Sigmoid colon (tissue), 7 donors: ENCODE measurements around the gene IRAG1. TPM values are rescaled to one million over a fixed set of nuclear protein-coding genes. Genes with fewer than 3 reads are reported as not detected.

ENCODE experiments used
- DNase-seq: peaks from one replicate; pipeline ENCODE4 v3.0.0-alpha.2; 2019
- H3K27ac ChIP-seq, 4 donors: fragments of 200-600 bp; sonication (generic); one replicate each; pipeline ENCODE4 v1.5.1; 2016 to 2019; ENCODE audit warnings: mild to moderate bottlenecking in 1 of 4
- H3K27me3 ChIP-seq, 3 donors: fragments of 200-600 bp; sonication (generic); one replicate each; pipeline ENCODE4 v1.5.1; 2019; ENCODE audit warnings: mild to moderate bottlenecking in 1 of 3
- H3K36me3 ChIP-seq, 4 donors: fragments of 200-600 bp; sonication (generic); one replicate each; pipeline ENCODE4 v1.5.1; 2016 to 2019
- H3K4me1 ChIP-seq, 4 donors: fragments of 200-600 bp; sonication (generic); one replicate each; pipeline ENCODE4 v1.5.1; 2017 to 2019
- H3K4me3 ChIP-seq, 4 donors: fragments of 200-600 bp; sonication (generic); one replicate each; pipeline ENCODE4 v1.5.1; 2017 to 2019; ENCODE audit warnings: mild to moderate bottlenecking in 2 of 4, moderate library complexity in 1 of 4
- H3K9me3 ChIP-seq, 4 donors: fragments of 200-600 bp in 3 of 4; sonication (generic) in 3 of 4; one replicate each; pipeline versions ENCODE4 v1.5.1 to v1.6.1; 2013 to 2019
- EP300 ChIP-seq, 4 donors: sonication (generic); formaldehyde crosslinking; IDR thresholded peaks; one replicate each; pipeline ENCODE4 v1.6.1; 2017; ENCODE audit warnings: antibody characterized with exemption in 4 of 4
- POLR2A ChIP-seq, 2 donors: fragments of 450-650 bp; IDR thresholded peaks; one replicate each; pipeline ENCODE4 v1.6.1; 2016; ENCODE audit warnings: antibody characterized with exemption in 2 of 2, mild to moderate bottlenecking in 2 of 2, moderate library complexity in 2 of 2
- POLR2AphosphoS5 ChIP-seq, 4 donors: sonication (generic); formaldehyde crosslinking; IDR thresholded peaks; one replicate each; pipeline ENCODE4 v1.6.1; 2017; ENCODE audit warnings: antibody characterized with exemption in 4 of 4
- WGBS, 2 donors: extraction: QIAGEN DNeasy Blood & Tissue Kit; methylation state at CpG; one replicate each; pipeline ENCODE4 v1.1.7; 2013; 5-methylcytosine and 5-hydroxymethylcytosine counted together
- intact Hi-C: fragments of 100-400 bp; cut with DNase I; formaldehyde crosslinking; loops from one replicate; pipeline ENCODE4 v1.15.1; 2023
- polyA plus RNA-seq, 3 donors: library from polyadenylated mRNA; stranded (reverse); fragments of 200-250 nt; gene quantifications; one replicate each; pipeline ENCODE4 v1.2.3, GENCODE V29; 2013
- total RNA-seq, 4 donors: library from RNA; depleted of rRNA; stranded (reverse); fragments of >200 nt; gene quantifications; one replicate each; pipeline ENCODE4 v1.1.0, GENCODE V29; 2016
- TF ChIP-seq, protein P1 (sequence below), 4 experiments: fragments of 450-650 bp in 3 of 4; fragments of 200-600 bp in 1 of 4; IDR thresholded peaks; one replicate each; pipeline ENCODE4 v1.5.1; 2016 to 2019; ENCODE audit warnings: antibody characterized with exemption in 4 of 4, mild to moderate bottlenecking in 3 of 4, moderate library complexity in 2 of 4
- donor health status: healthy with polysubstance abuse.
- donor health status: Bipolar disorder and iron deficiency.
- donor health status: healthy.

The IRAG1 gene
- total and polyA plus RNA-seq, 7 donors: 1.8 to 153 (median 96.1) TPM

GRCh38 chr11:10678101-10678500 is 15.5 kb downstream of the IRAG1 start:
- DNase-seq: no peak
- Histone ChIP-seq H3K36me3 (peaks cover 0 to 8% (median 5%) of the 10 kb centered on the region in 4 donors), H3K27me3 (no peaks in the 10 kb centered on the region), H3K4me3 (no peak overlapping the region), H3K27ac (peak overlapping the region in 3 of 4 donors; percentile 43 to 85 (median 84)), H3K4me1 (peaks cover 0 to 72% (median 61%) of the 10 kb centered on the region in 4 donors), H3K9me3 (no peaks in the 10 kb centered on the region)
- intact Hi-C loops: loop anchor here (10.0 kb wide), 1 partner anchor 353 kb away; no protein-coding TSS in a partner anchor
- 71 to 87% methylated on average over 5 of the region's 5 CpGs for WGBS, 2 donors
- TF ChIP-seq EP300 (IDR thresholded peaks at IDR 0.05): no peak
- TF ChIP-seq, protein P1, sequence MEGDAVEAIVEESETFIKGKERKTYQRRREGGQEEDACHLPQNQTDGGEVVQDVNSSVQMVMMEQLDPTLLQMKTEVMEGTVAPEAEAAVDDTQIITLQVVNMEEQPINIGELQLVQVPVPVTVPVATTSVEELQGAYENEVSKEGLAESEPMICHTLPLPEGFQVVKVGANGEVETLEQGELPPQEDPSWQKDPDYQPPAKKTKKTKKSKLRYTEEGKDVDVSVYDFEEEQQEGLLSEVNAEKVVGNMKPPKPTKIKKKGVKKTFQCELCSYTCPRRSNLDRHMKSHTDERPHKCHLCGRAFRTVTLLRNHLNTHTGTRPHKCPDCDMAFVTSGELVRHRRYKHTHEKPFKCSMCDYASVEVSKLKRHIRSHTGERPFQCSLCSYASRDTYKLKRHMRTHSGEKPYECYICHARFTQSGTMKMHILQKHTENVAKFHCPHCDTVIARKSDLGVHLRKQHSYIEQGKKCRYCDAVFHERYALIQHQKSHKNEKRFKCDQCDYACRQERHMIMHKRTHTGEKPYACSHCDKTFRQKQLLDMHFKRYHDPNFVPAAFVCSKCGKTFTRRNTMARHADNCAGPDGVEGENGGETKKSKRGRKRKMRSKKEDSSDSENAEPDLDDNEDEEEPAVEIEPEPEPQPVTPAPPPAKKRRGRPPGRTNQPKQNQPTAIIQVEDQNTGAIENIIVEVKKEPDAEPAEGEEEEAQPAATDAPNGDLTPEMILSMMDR (IDR thresholded peaks at IDR 0.05): no peak
- TF ChIP-seq POLR2A (IDR thresholded peaks at IDR 0.05): no peak
- TF ChIP-seq POLR2AphosphoS5 (IDR thresholded peaks at IDR 0.05): no peak

DNA sequence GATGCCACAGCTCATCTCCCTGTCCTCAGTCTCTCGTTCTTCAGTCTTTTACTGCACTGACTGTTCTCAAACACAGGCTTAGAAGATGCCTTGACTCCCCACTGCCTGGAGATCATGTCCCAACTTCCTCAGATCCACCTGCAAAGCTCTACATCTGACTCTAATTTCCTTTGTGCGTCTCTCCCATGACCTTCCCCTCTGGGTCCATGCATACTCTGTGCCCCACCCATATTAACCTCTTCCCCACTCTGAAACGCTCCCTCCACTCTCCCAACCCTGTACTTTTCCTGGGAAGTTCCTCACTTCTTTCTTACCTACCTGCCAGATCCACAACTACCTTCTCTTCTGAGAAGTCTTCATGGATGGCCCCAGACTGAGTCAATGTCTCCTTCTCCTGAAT is 16.6 kb downstream of the IRAG1 start:
- H3K27me3 ChIP-seq: no peaks in the 10 kb centered on the region
- H3K4me1 ChIP-seq: peaks cover 0 to 72% (median 58%) of the 10 kb centered on the region in 4 donors
- 44 to 76% methylated on average over 3 of the region's 3 CpGs for WGBS, 2 donors
- H3K4me3 ChIP-seq: no peak overlapping the region
- intact Hi-C loops: loop anchor here (10.0 kb wide), 1 partner anchor 352 kb away; no protein-coding TSS in a partner anchor
- H3K9me3 ChIP-seq: no peaks in the 10 kb centered on the region
- no peak for DNase-seq
- H3K27ac ChIP-seq: peak overlapping the region; percentile 80 to 85 (median 84)
- TF ChIP-seq POLR2AphosphoS5 (IDR thresholded peaks at IDR 0.05): no peak
- H3K36me3 ChIP-seq: peaks cover 0 to 8% (median 5%) of the 10 kb centered on the region in 4 donors

DNA sequence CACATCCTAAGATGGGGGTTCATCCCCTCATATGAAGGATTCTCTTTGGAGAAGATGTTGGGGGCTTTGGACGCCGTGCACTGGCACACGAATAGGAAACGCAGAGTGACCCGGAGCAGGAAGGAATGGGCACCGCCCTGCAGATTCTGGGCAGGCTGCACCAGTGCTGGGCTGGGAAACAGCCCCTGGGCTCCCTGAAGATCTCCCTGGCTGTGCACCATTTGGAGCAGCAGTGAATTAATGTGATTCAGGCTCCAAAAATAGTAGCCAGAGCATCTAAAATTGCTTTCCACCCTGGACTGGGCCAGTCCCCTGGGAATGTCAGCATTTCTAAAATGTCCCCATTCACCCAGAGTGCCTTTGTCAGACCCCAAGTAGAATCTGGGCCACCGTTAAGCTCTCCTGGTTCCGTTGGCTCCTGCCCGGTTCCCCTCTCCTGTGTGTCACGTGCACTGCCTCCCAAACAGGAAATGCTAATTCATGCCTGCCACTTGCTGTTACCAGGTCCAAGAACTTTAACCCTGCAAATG is 18.6 kb downstream of the IRAG1 start:
- intact Hi-C loops: loop anchor here (10.0 kb wide), 1 partner anchor 350 kb away; no protein-coding TSS in a partner anchor
- TF ChIP-seq POLR2AphosphoS5 (IDR thresholded peaks at IDR 0.05) (peak in 1 of 4 donors; percentile 21), POLR2A (IDR thresholded peaks at IDR 0.05) (no peak), EP300 (IDR thresholded peaks at IDR 0.05) (no peak)
- TF ChIP-seq, protein P1 (IDR thresholded peaks at IDR 0.05): no peak
- peaks cover 0 to 8% (median 5%) of the 10 kb centered on the region in 4 donors for H3K36me3 ChIP-seq
- H3K27ac ChIP-seq: peak overlapping the region; percentile 80 to 85 (median 84)
- H3K4me3 ChIP-seq: peak overlapping the region in 3 of 4 donors; percentile 17 to 23 (median 23)
- DNase-seq: peak; percentile 77
- no peaks in the 10 kb centered on the region for H3K27me3 ChIP-seq
- H3K4me1 ChIP-seq: peaks cover 0 to 71% (median 58%) of the 10 kb centered on the region in 4 donors
- WGBS, 2 donors: 20 to 43% methylated on average over 10 of the region's 10 CpGs
- no peaks in the 10 kb centered on the region for H3K9me3 ChIP-seq

GRCh38 chr11:10674440-10674855 is 19.1 kb downstream of the IRAG1 start:
- intact Hi-C loops: loop anchor here (10.0 kb wide), 1 partner anchor 350 kb away; no protein-coding TSS in a partner anchor

More at GRCh38 chr11:10674440-10674855, 19.1 kb downstream of the IRAG1 start:
- H3K27me3 ChIP-seq: no peaks in the 10 kb centered on the region
- DNase-seq: peak; percentile 76
- no peaks in the 10 kb centered on the region for H3K9me3 ChIP-seq
- WGBS, 2 donors: 24 to 36% methylated on average over 6 of the region's 6 CpGs
- peak overlapping the region; percentile 80 to 85 (median 84) for H3K27ac ChIP-seq
- H3K4me1 ChIP-seq: peaks cover 0 to 76% (median 63%) of the 10 kb centered on the region in 4 donors
- peaks cover 0 to 8% (median 5%) of the 10 kb centered on the region in 4 donors for H3K36me3 ChIP-seq
- no peak for TF ChIP-seq POLR2A (IDR thresholded peaks at IDR 0.05)
- TF ChIP-seq, protein P1 (IDR thresholded peaks at IDR 0.05): no peak
- no peak for TF ChIP-seq EP300 (IDR thresholded peaks at IDR 0.05)
- TF ChIP-seq POLR2AphosphoS5 (IDR thresholded peaks at IDR 0.05): peak in 3 of 4 donors; percentile 11 to 59 (median 11)
- H3K4me3 ChIP-seq: peak overlapping the region in 3 of 4 donors; percentile 17 to 23 (median 23)
